ENCODE measurements around the gene SFMBT2.

- no peak for TF ChIP-seq CTCF (IDR thresholded peaks at IDR 0.05; ENCODE audit: low read depth, low read length, poor library complexity, severe bottlenecking)
- no peak for TF ChIP-seq EZH2phosphoT487 (IDR thresholded peaks at IDR 0.05; ENCODE audit: borderline replicate concordance, low read length)
These were observed 149.9 kb downstream of the SFMBT2 start for GRCh38 chr10:7260912-7261311.
